CD4-positive, alpha-beta T cell (primary cell): ENCODE results near the gene HS3ST5. TPM values are rescaled to one million over a fixed set of nuclear protein-coding genes. Genes with fewer than 3 reads are reported as not detected.

Source experiments
- ATAC-seq: fragments of 200-7000 bp; cut with Tn5 transposase; one replicate; pipeline ENCODE4 v1.10.0; 2022; ENCODE audit warnings: mild to moderate bottlenecking; ENCODE audit not compliant: poor library complexity
- CTCF ChIA-PET: fragments of 350-600 bp; sonication (Branson Sonifier 250); formaldehyde crosslinking; loops from one replicate; lab custom pipeline; 2021; ENCODE audit warnings: antibody characterized with exemption, inconsistent platforms; lab: Charles Lee
- POLR2A ChIA-PET: fragments of 350-600 bp; sonication (Branson Sonifier 250); formaldehyde crosslinking; loops from one replicate; lab custom pipeline; 2021; ENCODE audit warnings: antibody characterized with exemption, inconsistent platforms; lab: Charles Lee
- DNase-seq, 14 experiments: peaks; one replicate each; pipeline ENCODE4 v3.0.0-alpha.2; 2013 to 2020; ENCODE audit warnings: mixed read lengths in 2 of 14
- H3K27ac ChIP-seq, 2 donors: one replicate each; pipeline versions ENCODE4 v1.5.1 to v1.7.0; 2013; ENCODE audit warnings: low read length in 2 of 2, low read depth in 1 of 2, mild to moderate bottlenecking in 1 of 2
- H3K27me3 ChIP-seq, 2 experiments: 1 replicate in 1 of 2; 2 replicates in 1 of 2; pipeline versions ENCODE4 v1.6.1 to v1.7.0; 2013; ENCODE audit warnings: low read length in 2 of 2, control low read depth in 1 of 2, mild to moderate bottlenecking in 1 of 2, moderate library complexity in 1 of 2; ENCODE audit not compliant: insufficient read depth in 2 of 2, control insufficient read depth in 1 of 2
- H3K36me3 ChIP-seq: one replicate; pipeline ENCODE4 v1.6.1; 2013; ENCODE audit warnings: low read length, control low read depth; ENCODE audit not compliant: insufficient read depth
- H3K4me1 ChIP-seq: one replicate; pipeline ENCODE4 v1.6.1; 2013; ENCODE audit warnings: low read length, control low read depth; ENCODE audit not compliant: insufficient read depth
- H3K4me3 ChIP-seq: one replicate; pipeline ENCODE4 v1.5.1; 2013; ENCODE audit warnings: mild to moderate bottlenecking, low read length, moderate library complexity
- H3K9me3 ChIP-seq, 2 experiments: 1 replicate in 1 of 2; 2 replicates in 1 of 2; pipeline versions ENCODE4 v1.6.1 to v1.7.0; 2013; ENCODE audit warnings: low read length in 2 of 2, mild to moderate bottlenecking in 2 of 2, control low read depth in 1 of 2, moderate library complexity in 1 of 2; ENCODE audit not compliant: control insufficient read depth in 1 of 2, insufficient read depth in 1 of 2
- H3K27ac Mint-ChIP-seq: one replicate; pipeline ENCODE4 v1.8.0; 2020; ENCODE audit warnings: mixed read lengths
- H3K27me3 Mint-ChIP-seq: one replicate; pipeline ENCODE4 v1.8.0; 2021; ENCODE audit warnings: mixed read lengths
- H3K36me3 Mint-ChIP-seq: one replicate; pipeline ENCODE4 v1.8.0; 2021; ENCODE audit warnings: low read depth, mixed read lengths
- H3K4me1 Mint-ChIP-seq: one replicate; pipeline ENCODE4 v1.8.0; 2021; ENCODE audit warnings: low read depth, mixed read lengths
- H3K4me3 Mint-ChIP-seq: one replicate; pipeline ENCODE4 v1.8.0; 2020; ENCODE audit warnings: mild to moderate bottlenecking, mixed read lengths
- H3K9me3 Mint-ChIP-seq: one replicate; pipeline ENCODE4 v1.8.0; 2020; ENCODE audit warnings: mixed read lengths
- intact Hi-C, 2 experiments: fragments of 100-400 bp; cut with DNase I in 1 of 2; cut with micrococcal nuclease in 1 of 2; formaldehyde crosslinking; loops; one replicate each; pipeline versions ENCODE4 v1.15.1 to v1.9.0; 2023 to 2025; cut with DNase I, micrococcal nuclease
- total RNA-seq, 174 experiments: library from RNA in 2 of 174; stranded (reverse) in 2 of 174; gene quantifications; one replicate each; pipeline ENCODE4 v1.2.3 and lab custom pipeline; 2021 to 2026
- TF ChIP-seq, protein P1 (sequence below): fragments of 200-600 bp; IDR thresholded peaks from one replicate; pipeline ENCODE4 v1.8.0; 2022; ENCODE audit warnings: antibody characterized with exemption, mild to moderate bottlenecking

The HS3ST5 gene
- total RNA-seq, 2 experiments from 2014 or later: not detected

- Mint-ChIP-seq H3K27ac (no peak overlapping the region), H3K4me3 (no peak overlapping the region), H3K27me3 (no peaks in the 10 kb centered on the region), H3K36me3 (no peaks in the 10 kb centered on the region), H3K4me1 (no peaks in the 10 kb centered on the region), H3K9me3 (no peaks in the 10 kb centered on the region)
- Histone ChIP-seq H3K27me3 (no peaks in the 10 kb centered on the region), H3K4me3 (no peak overlapping the region), H3K36me3 (no peaks in the 10 kb centered on the region), H3K4me1 (no peaks in the 10 kb centered on the region), H3K27ac (no peak overlapping the region), H3K9me3 (no peaks in the 10 kb centered on the region)
- TF ChIP-seq, protein P1, sequence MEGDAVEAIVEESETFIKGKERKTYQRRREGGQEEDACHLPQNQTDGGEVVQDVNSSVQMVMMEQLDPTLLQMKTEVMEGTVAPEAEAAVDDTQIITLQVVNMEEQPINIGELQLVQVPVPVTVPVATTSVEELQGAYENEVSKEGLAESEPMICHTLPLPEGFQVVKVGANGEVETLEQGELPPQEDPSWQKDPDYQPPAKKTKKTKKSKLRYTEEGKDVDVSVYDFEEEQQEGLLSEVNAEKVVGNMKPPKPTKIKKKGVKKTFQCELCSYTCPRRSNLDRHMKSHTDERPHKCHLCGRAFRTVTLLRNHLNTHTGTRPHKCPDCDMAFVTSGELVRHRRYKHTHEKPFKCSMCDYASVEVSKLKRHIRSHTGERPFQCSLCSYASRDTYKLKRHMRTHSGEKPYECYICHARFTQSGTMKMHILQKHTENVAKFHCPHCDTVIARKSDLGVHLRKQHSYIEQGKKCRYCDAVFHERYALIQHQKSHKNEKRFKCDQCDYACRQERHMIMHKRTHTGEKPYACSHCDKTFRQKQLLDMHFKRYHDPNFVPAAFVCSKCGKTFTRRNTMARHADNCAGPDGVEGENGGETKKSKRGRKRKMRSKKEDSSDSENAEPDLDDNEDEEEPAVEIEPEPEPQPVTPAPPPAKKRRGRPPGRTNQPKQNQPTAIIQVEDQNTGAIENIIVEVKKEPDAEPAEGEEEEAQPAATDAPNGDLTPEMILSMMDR: no peak
- no peak for DNase-seq
- intact Hi-C loops: no loop called here
- no peak for ATAC-seq
- ChIA-PET CTCF (no interaction called here), POLR2A (no interaction called here)
Observed at GRCh38 chr6:114276783-114277182, 66.0 kb downstream of the HS3ST5 start.

GRCh38 chr6:114274836-114275235, 68.0 kb downstream of the HS3ST5 start:
- Histone ChIP-seq H3K4me3 (no peak overlapping the region), H3K36me3 (no peaks in the 10 kb centered on the region), H3K27ac (no peak overlapping the region), H3K9me3 (no peaks in the 10 kb centered on the region), H3K27me3 (no peaks in the 10 kb centered on the region), H3K4me1 (no peaks in the 10 kb centered on the region)
- no peaks in the 10 kb centered on the region for H3K36me3 Mint-ChIP-seq
- H3K4me1 Mint-ChIP-seq: no peaks in the 10 kb centered on the region
- CTCF ChIA-PET: no interaction called here
- POLR2A ChIA-PET: no interaction called here
- H3K27me3 Mint-ChIP-seq: no peaks in the 10 kb centered on the region
- H3K9me3 Mint-ChIP-seq: no peaks in the 10 kb centered on the region
- no peak overlapping the region for H3K4me3 Mint-ChIP-seq
- no peak for DNase-seq
- no peak for ATAC-seq
- intact Hi-C loops: no loop called here
- TF ChIP-seq, protein P1: no peak
- no peak overlapping the region for H3K27ac Mint-ChIP-seq

DNA sequence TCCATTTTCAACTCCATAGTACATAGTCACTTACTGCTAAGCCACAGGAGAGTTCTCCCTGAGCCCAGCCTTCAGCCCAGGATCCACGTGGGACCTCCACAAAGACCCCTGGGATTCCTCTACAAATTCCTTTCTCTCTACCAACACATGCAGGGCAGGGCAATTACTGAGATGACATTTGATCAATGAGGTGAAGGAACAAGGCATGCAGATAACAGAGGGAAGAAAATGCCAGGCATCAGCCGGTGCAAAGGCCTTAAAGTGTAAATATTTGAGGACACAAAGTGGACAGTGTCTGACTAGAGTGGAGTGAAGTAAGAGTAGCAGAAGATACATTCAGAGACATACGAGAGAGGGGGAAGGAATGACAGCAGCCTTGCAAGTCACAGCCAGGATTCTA, 70.2 kb downstream of the HS3ST5 start:
- Histone ChIP-seq H3K4me1 (no peaks in the 10 kb centered on the region), H3K9me3 (no peaks in the 10 kb centered on the region), H3K4me3 (no peak overlapping the region), H3K36me3 (no peaks in the 10 kb centered on the region), H3K27me3 (no peaks in the 10 kb centered on the region), H3K27ac (no peak overlapping the region)
- H3K9me3 Mint-ChIP-seq: no peaks in the 10 kb centered on the region
- CTCF ChIA-PET: no interaction called here
- no peak overlapping the region for H3K4me3 Mint-ChIP-seq
- H3K36me3 Mint-ChIP-seq: no peaks in the 10 kb centered on the region
- no peaks in the 10 kb centered on the region for H3K4me1 Mint-ChIP-seq
- no peak for DNase-seq
- ATAC-seq: no peak
- H3K27me3 Mint-ChIP-seq: no peaks in the 10 kb centered on the region
- no peak overlapping the region for H3K27ac Mint-ChIP-seq
- intact Hi-C loops: no loop called here
- POLR2A ChIA-PET: no interaction called here
- TF ChIP-seq, protein P1: no peak
